GM21423 (cell line): ENCODE measurements around the gene NRXN3.

Experiments
- ATAC-seq: cut with Tn5 transposase; IDR thresholded peaks from one replicate; pipeline ENCODE4 v1.9.1; 2021; ENCODE audit warnings: mild to moderate bottlenecking, moderate library complexity; ENCODE audit not compliant: unreplicated experiment

The NRXN3 gene

GRCh38 chr14:79177106-79177505, 1006.9 kb downstream of the NRXN3 start:
- no peak for ATAC-seq

- no peak for ATAC-seq
Observed at GRCh38 chr14:79178719-79179118, 1008.5 kb downstream of the NRXN3 start.

- no peak for ATAC-seq
Observed at GRCh38 chr14:79179985-79180384, 1009.8 kb downstream of the NRXN3 start.

- ATAC-seq: no peak
Observed at GRCh38 chr14:79180656-79181055, 1010.5 kb downstream of the NRXN3 start.

GRCh38 chr14:79186523-79186922, 1016.4 kb downstream of the NRXN3 start:
- ATAC-seq: no peak

GRCh38 chr14:79193689-79194477, 1023.7 kb downstream of the NRXN3 start:
- no peak for ATAC-seq

GRCh38 chr14:79196216-79196615, 1026.0 kb downstream of the NRXN3 start:
- no peak for ATAC-seq

- no peak for ATAC-seq
Observed at GRCh38 chr14:79197516-79197915, 1027.3 kb downstream of the NRXN3 start.

GRCh38 chr14:79199217-79199616, 1029.0 kb downstream of the NRXN3 start:
- no peak for ATAC-seq

- ATAC-seq: no peak
Observed at GRCh38 chr14:79201564-79202207, 1031.5 kb downstream of the NRXN3 start.

GRCh38 chr14:79204591-79204990, 1034.4 kb downstream of the NRXN3 start:
- ATAC-seq: no peak

GRCh38 chr14:79209418-79209817, 1039.2 kb downstream of the NRXN3 start:
- ATAC-seq: no peak

GRCh38 chr14:79225815-79226214, 1055.6 kb downstream of the NRXN3 start:
- no peak for ATAC-seq

- ATAC-seq: no peak
Observed at GRCh38 chr14:79229383-79229909, 1059.3 kb downstream of the NRXN3 start.

- ATAC-seq: no peak
Observed at GRCh38 chr14:79242666-79243065, 1072.5 kb downstream of the NRXN3 start.

GRCh38 chr14:79246173-79246572, 1076.0 kb downstream of the NRXN3 start:
- ATAC-seq: no peak

GRCh38 chr14:79248126-79248525, 1078.0 kb downstream of the NRXN3 start:
- ATAC-seq: no peak

- ATAC-seq: no peak
Observed at GRCh38 chr14:79248771-79249170, 1078.6 kb downstream of the NRXN3 start.

- ATAC-seq: no peak
Observed at GRCh38 chr14:79251278-79251677, 1081.1 kb downstream of the NRXN3 start.

- no peak for ATAC-seq
Observed at GRCh38 chr14:79253576-79253975, 1083.4 kb downstream of the NRXN3 start.

- no peak for ATAC-seq
Observed at GRCh38 chr14:79254069-79254775, 1084.0 kb downstream of the NRXN3 start.

- no peak for ATAC-seq
Observed at GRCh38 chr14:79256380-79256779, 1086.2 kb downstream of the NRXN3 start.
